Ovary (tissue), 3 donors: ENCODE results near the gene TBC1D5.

ENCODE experiments used
- CTCF ChIP-seq, 3 donors: fragments of 450-650 bp in 2 of 3; fragments of 200-600 bp in 1 of 3; IDR thresholded peaks; one replicate each; pipeline versions ENCODE4 v1.5.1 to v1.8.0; 2016 to 2022; ENCODE audit warnings: antibody characterized with exemption in 3 of 3, mild to moderate bottlenecking in 1 of 3
- POLR2A ChIP-seq: fragments of 450-650 bp; IDR thresholded peaks from one replicate; pipeline ENCODE4 v1.6.1; 2017; ENCODE audit warnings: antibody characterized with exemption, mild to moderate bottlenecking, moderate library complexity
- donor health status: DM: no; HTN: no; CAD: no.

DNA sequence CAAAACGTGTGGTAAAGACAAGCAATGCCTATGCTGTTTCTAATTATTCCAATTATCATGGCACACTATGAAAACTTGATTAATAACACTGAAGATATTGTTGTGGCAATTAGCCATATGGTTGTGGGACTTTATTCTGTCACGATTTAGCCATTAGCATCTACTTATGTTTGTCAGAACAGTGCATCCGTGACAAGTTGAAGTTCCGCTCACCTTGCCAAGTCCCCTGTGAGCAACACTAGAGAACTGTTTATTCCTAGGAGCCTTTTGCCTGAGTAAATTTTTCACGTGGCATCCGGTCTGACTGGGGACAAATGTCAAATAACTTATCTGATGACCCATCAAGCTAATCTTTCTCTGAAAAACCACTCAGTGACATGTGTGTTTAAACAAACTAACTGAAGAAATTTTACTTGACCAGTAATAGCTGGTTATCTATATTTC is 403.3 kb downstream of the TBC1D5 start:
- TF ChIP-seq CTCF (IDR thresholded peaks at IDR 0.05) (no peak), POLR2A (no peak)
